K562 (cell line): ENCODE results near the gene GIT2. TPM values are rescaled to one million over a fixed set of nuclear protein-coding genes. Genes with fewer than 3 reads are reported as not detected.

Experiments used
- ATAC-seq: fragments of 200-7000 bp; cut with Tn5 transposase; 3 replicates; pipeline ENCODE4 v1.9.1; 2020; ENCODE audit warnings: moderate library complexity
- BruUV-seq: library from RNA; stranded (reverse); fragments of 400-500 nt; replicated peaks from 2 replicates; lab custom pipeline; 2021; lab: Mats Ljungman, UMichigan
- CTCF ChIA-PET: fragments of 300-600 bp; formaldehyde crosslinking; extraction: SDS; loops from one replicate; lab custom pipeline; 2021; ENCODE audit warnings: low intra/inter-chr PET ratio; lab: Yijun Ruan, JAX
- POLR2A ChIA-PET: fragments of 300-600, 350-650 bp; sonication (Branson Sonifier 250); formaldehyde crosslinking; extraction: SDS; loops from one replicate; lab custom pipeline; 2021; ENCODE audit warnings: antibody characterized with exemption, inconsistent platforms; lab: Yijun Ruan, JAX
- DNase-seq, 4 experiments: peaks; one replicate each; pipeline versions ENCODE4 v3.0.0 to v3.0.0-alpha.2; 2011 to 2018; ENCODE audit warnings: low spot score in 3 of 4, mixed read lengths in 3 of 4; ENCODE audit errors: extremely low read depth in 1 of 4
- FAIRE-seq: peaks from 2 replicates; lab custom pipeline; 2011; peaks lifted over from hg19 to GRCh38; lab: Jason Lieb, UNC
- H2AFZ ChIP-seq: 2 replicates; pipeline ENCODE4 v1.6.0; 2011; ENCODE audit warnings: low read depth, low read length, control low read depth, inconsistent platforms
- H3K27ac ChIP-seq: fragments of 200-600 bp; 3 replicates; pipeline ENCODE4 v1.8.0; 2011; ENCODE audit warnings: low read depth, mild to moderate bottlenecking, control low read depth, inconsistent platforms, low read length, moderate library complexity, mixed read lengths; ENCODE audit errors: extremely low read depth
- H3K27me3 ChIP-seq, 2 experiments: fragments of 300-600 bp in 1 of 2; 2 replicates in 1 of 2; 3 replicates in 1 of 2; pipeline versions ENCODE4 v1.6.0 to v1.8.0; 2011; ENCODE audit warnings: inconsistent platforms in 2 of 2, low read length in 2 of 2, mild to moderate bottlenecking in 1 of 2, mixed read lengths in 1 of 2, moderate library complexity in 1 of 2; ENCODE audit not compliant: control insufficient read depth in 2 of 2, insufficient read depth in 2 of 2
- H3K36me3 ChIP-seq: fragments of 300-600 bp; 3 replicates; pipeline ENCODE4 v1.8.0; 2011; ENCODE audit warnings: mild to moderate bottlenecking, low read length, inconsistent platforms; ENCODE audit not compliant: control insufficient read depth, insufficient read depth
- H3K4me1 ChIP-seq, 2 experiments: fragments of 200-600 bp in 1 of 2; replicated peaks in 1 of 2; 2 replicates in 1 of 2; 3 replicates in 1 of 2; pipeline versions ENCODE4 v1.5.1 to v1.8.0; 2011; ENCODE audit warnings: inconsistent platforms in 2 of 2, low read length in 2 of 2, mild to moderate bottlenecking in 1 of 2, mixed read lengths in 1 of 2, moderate library complexity in 1 of 2; ENCODE audit not compliant: control insufficient read depth in 2 of 2, insufficient read depth in 2 of 2
- H3K4me2 ChIP-seq: 2 replicates; pipeline ENCODE4 v1.6.1; 2011; ENCODE audit warnings: low read length, control low read depth, inconsistent platforms, mixed read lengths; ENCODE audit not compliant: insufficient read depth
- H3K4me3 ChIP-seq: fragments of 200-600 bp; sonication (generic), shearing (Covaris generic); 2 replicates; pipeline ENCODE4 v1.5.1; 2016; ENCODE audit warnings: control low read depth, inconsistent platforms
- H3K79me2 ChIP-seq: fragments of 200-600 bp; 3 replicates; pipeline ENCODE4 v1.8.0; 2011; ENCODE audit warnings: low read length, inconsistent platforms; ENCODE audit not compliant: control insufficient read depth, insufficient read depth
- H3K9ac ChIP-seq, 2 experiments: 2 replicates each; pipeline versions ENCODE4 v1.6.0 to v1.6.1; 2011; ENCODE audit warnings: low read depth in 2 of 2, low read length in 2 of 2, control low read depth in 1 of 2, inconsistent platforms in 1 of 2, mild to moderate bottlenecking in 1 of 2, mixed read lengths in 1 of 2; ENCODE audit not compliant: insufficient read depth in 1 of 2
- H3K9me1 ChIP-seq: one replicate; pipeline ENCODE4 v1.6.0; 2011; ENCODE audit warnings: inconsistent platforms, mild to moderate bottlenecking, low read length, moderate library complexity; ENCODE audit not compliant: control insufficient read depth, insufficient read depth
- H3K9me3 ChIP-seq: replicated peaks from 2 replicates; pipeline ENCODE4 v1.5.1; 2011; ENCODE audit warnings: low read depth, low read length, inconsistent platforms; ENCODE audit not compliant: control insufficient read depth, insufficient read depth
- H4K20me1 ChIP-seq: replicated peaks from 2 replicates; pipeline ENCODE4 v1.6.1; 2011; ENCODE audit warnings: low read length, inconsistent platforms, mixed read lengths; ENCODE audit not compliant: control insufficient read depth, insufficient read depth
- EZH2 ChIP-seq: IDR thresholded peaks from 2 replicates; pipeline ENCODE4 v1.6.1; 2012; ENCODE audit warnings: low read depth, mild to moderate bottlenecking, inconsistent platforms, low read length, borderline replicate concordance
- GABPA ChIP-seq: fragments of 200-800 bp; sonication (Bioruptor generic); conservative IDR thresholded peaks from 2 replicates; pipeline ENCODE4 v1.6.1; 2016; ENCODE audit warnings: low read depth, missing genetic modification characterization, missing compliant biosample characterization
- KDM2B ChIP-seq: fragments of 250-450 bp; sonication (Bioruptor Pico); IDR thresholded peaks from 2 replicates; pipeline ENCODE4 v1.8.0; 2021; ENCODE audit warnings: mild to moderate bottlenecking, moderate library complexity
- KLF13 ChIP-seq: fragments of 450-650 bp; IDR thresholded peaks from 2 replicates; pipeline ENCODE4 v1.6.1; 2016; ENCODE audit warnings: missing genetic modification characterization, low read depth, mild to moderate bottlenecking, missing compliant biosample characterization, moderate library complexity, borderline replicate concordance
- MBD1 ChIP-seq: fragments of 250-450 bp; sonication (Bioruptor Pico); IDR thresholded peaks from 2 replicates; pipeline ENCODE4 v1.8.0; 2022; ENCODE audit warnings: inconsistent platforms
- MCM2 ChIP-seq: fragments of 450-650 bp; IDR thresholded peaks from 2 replicates; pipeline ENCODE4 v1.6.1; 2017; ENCODE audit warnings: low read depth, mild to moderate bottlenecking
- MEF2A ChIP-seq: IDR thresholded peaks from 2 replicates; pipeline ENCODE4 v1.6.1; 2011; ENCODE audit warnings: low read depth, mild to moderate bottlenecking, low read length, moderate library complexity; ENCODE audit not compliant: control insufficient read depth
- MTA3 ChIP-seq: fragments of 450-650 bp; formaldehyde crosslinking; IDR thresholded peaks from 2 replicates; pipeline ENCODE4 v1.6.1; 2017; ENCODE audit warnings: mild to moderate bottlenecking, borderline replicate concordance
- MYBL2 ChIP-seq, 2 experiments: fragments of 450-650 bp in 1 of 2; sonication (generic) in 1 of 2; formaldehyde crosslinking in 1 of 2; IDR thresholded peaks; 2 replicates each; pipeline versions ENCODE4 v1.6.1 to v1.8.1; 2017 to 2022; ENCODE audit warnings: borderline replicate concordance in 1 of 2, inconsistent platforms in 1 of 2, low read depth in 1 of 2, mild to moderate bottlenecking in 1 of 2, missing genetic modification reagents in 1 of 2, moderate library complexity in 1 of 2
- PCBP2 ChIP-seq: fragments of 200-400 bp; formaldehyde crosslinking; IDR thresholded peaks from 2 replicates; pipeline ENCODE4 v1.6.1; 2018; ENCODE audit warnings: low read length, low read depth, mild to moderate bottlenecking, moderate library complexity; ENCODE audit not compliant: poor library complexity, severe bottlenecking
- SIRT6 ChIP-seq: IDR thresholded peaks from one replicate; pipeline ENCODE4 v1.6.1; 2012; ENCODE audit warnings: low read depth, mild to moderate bottlenecking, control low read depth, inconsistent platforms, low read length, moderate library complexity
- TEAD4 ChIP-seq, 2 experiments: sonication (generic) in 1 of 2; formaldehyde crosslinking in 1 of 2; IDR thresholded peaks; 2 replicates each; pipeline versions ENCODE4 v1.6.1 to v1.8.0; 2012 to 2022; ENCODE audit warnings: borderline replicate concordance in 1 of 2, inconsistent platforms in 1 of 2, low read length in 1 of 2, mild to moderate bottlenecking in 1 of 2, missing genetic modification reagents in 1 of 2
- TRIM24 ChIP-seq, 2 experiments: fragments of 450-650 bp; IDR thresholded peaks; 2 replicates each; pipeline ENCODE4 v1.6.1; 2016
- ZBTB17 ChIP-seq: fragments of 450-650 bp; formaldehyde crosslinking; IDR thresholded peaks from 2 replicates; pipeline ENCODE4 v1.4.0; 2020; ENCODE audit warnings: mild to moderate bottlenecking
- ZNF324 ChIP-seq: fragments of 250-450 bp; sonication (Bioruptor Pico); IDR thresholded peaks from 2 replicates; pipeline ENCODE4 v1.4.0; 2020; ENCODE audit warnings: mild to moderate bottlenecking
- ZNF785 ChIP-seq: fragments of 250-450 bp; sonication (Bioruptor Pico); IDR thresholded peaks from 2 replicates; pipeline ENCODE4 v1.4.0; 2020; ENCODE audit warnings: mild to moderate bottlenecking
- WGBS: fragments of 100-300 bp; shearing (Covaris generic); methylation state at CpG from one replicate; pipeline ENCODE4 v1.1.6; 2016; ENCODE audit warnings: low coverage, mixed read lengths; ENCODE audit not compliant: insufficient coverage; ENCODE audit errors: missing lambda C conversion rate; 5-methylcytosine and 5-hydroxymethylcytosine counted together
- in situ Hi-C: fragments of 300-500 bp; cut with MboI; formaldehyde crosslinking; loops from 4 replicates; pipeline ENCODE4 v1.15.0; 2018; ENCODE audit warnings: inconsistent platforms, mixed read lengths
- intact Hi-C: fragments of 100-400 bp; cut with micrococcal nuclease; formaldehyde crosslinking; loops from 2 replicates; pipeline ENCODE4 v1.14.2; 2022
- polyA plus RNA-seq, 8 experiments: library from polyadenylated mRNA; depleted of rRNA in 4 of 8; stranded (reverse) in 5 of 8; unstranded in 3 of 8; fragments of >200 nt; fragmentation: Nextera tagmentation in 2 of 8; fragmentation: Illumina TruSeq in 1 of 8; extraction: Ambion mirVana in 2 of 8; extraction: Trizol in 1 of 8; gene quantifications; 2 replicates each; pipeline versions ENCODE4 v1.2.1 to v1.2.3, GENCODE V29; 2011 to 2014; ENCODE audit warnings: inconsistent platforms in 1 of 8, missing spikeins in 1 of 8
- total RNA-seq, 7 experiments: library from RNA; depleted of rRNA in 6 of 7; stranded (reverse); fragments of >200 nt in 6 of 7; fragmentation: Illumina TruSeq in 2 of 7; extraction: Trizol in 2 of 7; gene quantifications; 2 replicates each; pipeline versions ENCODE4 v1.2.1 to v1.2.3, GENCODE V29; 2011 to 2021; ENCODE audit warnings: low replicate concordance in 1 of 7
- TF ChIP-seq, protein P1 (sequence below): fragments of 250-450 bp; sonication (Bioruptor Pico); IDR thresholded peaks from 2 replicates; pipeline ENCODE4 v1.5.0; 2020; ENCODE audit warnings: mild to moderate bottlenecking

Gene GIT2
- total and polyA plus RNA-seq, 9 of the 15 experiments (the other 6 are each of a cell fraction or from before 2014, with no cell fraction given), result 4.0 to 30.4 (median 23.5) TPM

DNA sequence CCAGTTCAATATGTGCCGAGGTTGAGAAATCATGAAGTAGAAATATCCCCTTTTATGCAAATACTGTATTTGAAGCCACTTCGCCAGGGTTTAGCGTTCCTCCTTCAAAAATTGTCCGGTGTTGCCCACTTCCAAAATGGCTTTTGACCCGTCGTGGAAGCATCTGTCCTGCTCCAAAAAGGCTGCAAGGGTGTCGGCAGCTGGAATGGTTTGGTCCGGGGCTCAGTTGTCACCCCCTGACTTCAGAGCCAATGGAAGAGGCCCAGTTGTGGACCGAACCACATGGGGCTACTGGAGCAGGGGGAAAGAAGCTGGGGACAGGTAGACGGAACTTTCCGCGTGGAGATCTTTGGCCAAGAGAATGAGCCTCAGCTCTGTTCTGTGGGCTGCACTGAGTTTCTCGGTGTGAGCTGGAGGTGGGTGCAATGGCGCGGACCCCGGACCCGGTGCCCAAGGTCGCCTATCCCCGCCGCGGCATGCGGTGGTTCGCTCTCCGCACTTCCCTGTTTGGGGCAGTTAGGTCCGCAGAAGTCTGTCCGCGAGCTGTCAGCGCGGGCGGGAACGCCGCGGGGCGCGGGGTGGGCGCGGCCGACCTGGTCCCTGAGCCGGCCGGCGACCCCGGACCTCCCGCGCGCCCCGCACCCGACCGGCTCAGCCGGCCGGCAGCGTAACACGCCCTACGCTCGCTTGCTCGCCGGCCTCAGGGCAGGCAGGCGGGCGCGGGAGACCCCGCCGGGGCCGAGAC lies 2.9 kb upstream of the GIT2 start, which contains the start of gene ANKRD13A:
TSS of gene ANKRD13A (plus strand) at position 527 of the 745 bp plus-strand sequence. CDS start 259 bp downstream, outside the sequence.
- Histone ChIP-seq H3K9ac (peak within 1 kb of the TSS; percentile 98 to 99), H3K4me3 (peak within 1 kb of the TSS; percentile 77), H2AFZ (peak within 1 kb of the TSS; percentile 100), H3K9me1 (no peaks in the 10 kb centered on the region), H3K4me2 (peak within 1 kb of the TSS; percentile 85), H3K4me1 (peaks cover 23 to 32% of the 10 kb centered on the region in 2 experiments), H4K20me1 (no peaks in the 10 kb centered on the region), H3K9me3 (no peaks in the 10 kb centered on the region), H3K27ac (peak within 1 kb of the TSS; percentile 99), H3K36me3 (peaks cover 8% of the 10 kb centered on the region), H3K79me2 (peaks cover 38% of the 10 kb centered on the region), H3K27me3 (no peaks in the 10 kb centered on the region)
- POLR2A ChIA-PET, result interaction anchor here (0.5 to 2.0 kb wide), 6 partner anchors 15 to 117 kb away, joined by 3 to 7 read pairs (median 3); no protein-coding TSS in a partner anchor
- ATAC-seq (peak; percentile 80), FAIRE-seq (peak; percentile 90), DNase-seq (peak; percentile 90 to 96 (median 92))
- intact Hi-C loops, result no loop called here
- no TSS peak for BruUV-seq
- 0% methylated on average over 51 of the region's 62 CpGs for WGBS
- CTCF ChIA-PET, result interaction anchor here (0.7 kb wide), 1 partner anchor 597 kb away, joined by 3 read pairs; no protein-coding TSS in a partner anchor
- in situ Hi-C loops, result no loop called here
- no peak for TF ChIP-seq EZH2
- no peak for TF ChIP-seq MCM2
- no peak for TF ChIP-seq ZNF324 (CRISPR knock-in tag)
- TF ChIP-seq, protein P1, sequence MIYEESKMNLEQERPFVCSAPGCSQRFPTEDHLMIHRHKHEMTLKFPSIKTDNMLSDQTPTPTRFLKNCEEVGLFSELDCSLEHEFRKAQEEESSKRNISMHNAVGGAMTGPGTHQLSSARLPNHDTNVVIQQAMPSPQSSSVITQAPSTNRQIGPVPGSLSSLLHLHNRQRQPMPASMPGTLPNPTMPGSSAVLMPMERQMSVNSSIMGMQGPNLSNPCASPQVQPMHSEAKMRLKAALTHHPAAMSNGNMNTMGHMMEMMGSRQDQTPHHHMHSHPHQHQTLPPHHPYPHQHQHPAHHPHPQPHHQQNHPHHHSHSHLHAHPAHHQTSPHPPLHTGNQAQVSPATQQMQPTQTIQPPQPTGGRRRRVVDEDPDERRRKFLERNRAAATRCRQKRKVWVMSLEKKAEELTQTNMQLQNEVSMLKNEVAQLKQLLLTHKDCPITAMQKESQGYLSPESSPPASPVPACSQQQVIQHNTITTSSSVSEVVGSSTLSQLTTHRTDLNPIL, result no peak
- TF ChIP-seq TEAD4 (IDR thresholded peaks at IDR 0.05; ENCODE audit: low read length), result peak; percentile 54
- no peak for TF ChIP-seq TEAD4 (CRISPR knock-in tag; IDR thresholded peaks at IDR 0.05; ENCODE audit: borderline replicate concordance)
- TF ChIP-seq TRIM24 (IDR thresholded peaks at IDR 0.05), result peak in 1 of 2 experiments; percentile 80; a peak in 2 of 4 replicates
- no peak for TF ChIP-seq KLF13 (tag)
- TF ChIP-seq SIRT6, result no peak
- peak; percentile 91; the same call in 1 of the 2 replicates for TF ChIP-seq MTA3
- no peak; the same call in 1 of the 2 replicates for TF ChIP-seq MEF2A
- TF ChIP-seq ZBTB17, result 0 out of 2 replicates have a peak, but pooled peaks have one; percentile 56
- TF ChIP-seq MBD1 (CRISPR knock-in tag), result no peak
- TF ChIP-seq MYBL2 (IDR thresholded peaks at IDR 0.05; ENCODE audit: low read depth), result no peak
- TF ChIP-seq MYBL2 (CRISPR knock-in tag; IDR thresholded peaks at IDR 0.05; ENCODE audit: borderline replicate concordance), result no peak
- TF ChIP-seq ZNF785 (CRISPR knock-in tag), result no peak
- TF ChIP-seq KDM2B (CRISPR knock-in tag), result no peak
- peak; percentile 67 for TF ChIP-seq GABPA
- no peak for TF ChIP-seq PCBP2
